ENCODE measurements around the gene COX19.

COX19 gene

GRCh38 chr7:917255-918117 lies 57.9 kb downstream of the COX19 start:
- in situ Hi-C loops (cut with HindIII; ENCODE audit: low sequenced_read_pairs): no loop called here

GRCh38 chr7:916291-916941 lies 58.9 kb downstream of the COX19 start:
- in situ Hi-C loops (cut with HindIII; ENCODE audit: low sequenced_read_pairs): no loop called here
